ENCODE data around the gene ADGRV1. TPM values are rescaled to one million over a fixed set of nuclear protein-coding genes. Genes with fewer than 3 reads are reported as not detected.

Gene ADGRV1
- total and polyA plus RNA-seq, 9 of the 15 experiments (the other 6 are each of a cell fraction or from before 2014, with no cell fraction given), result 21.7 to 156 (median 58.2) TPM

DNA sequence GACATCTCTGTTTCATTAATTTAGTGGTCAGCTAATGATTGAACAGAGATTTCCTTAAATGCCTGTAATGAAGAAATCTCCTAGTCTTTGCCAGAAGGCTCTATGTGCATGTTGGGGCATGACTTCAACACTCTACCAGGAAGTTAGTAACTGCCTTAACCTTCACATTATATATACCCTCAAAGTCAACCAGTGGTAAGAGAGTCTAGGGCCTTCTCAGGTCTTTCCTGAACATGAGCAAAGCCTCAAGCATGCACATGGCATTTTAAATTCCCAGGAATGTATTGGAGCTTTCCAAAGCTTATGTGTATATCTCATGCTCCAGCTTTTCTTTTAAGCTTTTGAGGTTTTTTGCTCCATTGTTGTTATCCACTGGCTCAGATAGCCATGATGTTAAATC, 436.2 kb downstream of the ADGRV1 start:
- H2AFZ ChIP-seq (ENCODE audit: low read depth, low read length), result no peak overlapping the region
- POLR2A ChIA-PET, result interaction anchor here (1.1 kb wide), 1 partner anchor 10 kb away, joined by 3 read pairs; no protein-coding TSS in a partner anchor
- H3K27ac ChIP-seq (ENCODE audit: extremely low read depth, low read depth, low read length), result no peak overlapping the region
- intact Hi-C loops (cut with micrococcal nuclease) (no loop called here), in situ Hi-C loops (cut with MboI) (no loop called here)
- CTCF ChIA-PET (ENCODE audit: low intra/inter-chr PET ratio), result no interaction called here
- no peak overlapping the region for H3K4me2 ChIP-seq (ENCODE audit: insufficient read depth, low read length)
- no peaks in the 10 kb centered on the region for H3K4me1 ChIP-seq (replicated peaks in 1 of 2; ENCODE audit: control insufficient read depth in 2 of 2, insufficient read depth in 2 of 2, low read length in 2 of 2)
- H3K9me3 ChIP-seq (replicated peaks; ENCODE audit: control insufficient read depth, insufficient read depth, low read depth, low read length), result no peaks in the 10 kb centered on the region
- TF ChIP-seq ARID1B (IDR thresholded peaks at IDR 0.05) (no peak), ZFP1 (CRISPR knock-in tag; IDR thresholded peaks at IDR 0.05) (no peak), DNMT1 (IDR thresholded peaks at IDR 0.05) (no peak), YBX1 (IDR thresholded peaks at IDR 0.05) (no peak), C11orf30 (IDR thresholded peaks at IDR 0.05; ENCODE audit: low read depth) (no peak), ZNF175 (CRISPR knock-in tag; IDR thresholded peaks at IDR 0.05; ENCODE audit: low read depth) (no peak), GTF2F1 (IDR thresholded peaks at IDR 0.05; ENCODE audit: low read depth, low read length) (no peak), RBBP5 (IDR thresholded peaks at IDR 0.05; ENCODE audit: borderline replicate concordance, insufficient read depth, low read length, poor library complexity, severe bottlenecking) (no peak)
- TF ChIP-seq, protein P1, sequence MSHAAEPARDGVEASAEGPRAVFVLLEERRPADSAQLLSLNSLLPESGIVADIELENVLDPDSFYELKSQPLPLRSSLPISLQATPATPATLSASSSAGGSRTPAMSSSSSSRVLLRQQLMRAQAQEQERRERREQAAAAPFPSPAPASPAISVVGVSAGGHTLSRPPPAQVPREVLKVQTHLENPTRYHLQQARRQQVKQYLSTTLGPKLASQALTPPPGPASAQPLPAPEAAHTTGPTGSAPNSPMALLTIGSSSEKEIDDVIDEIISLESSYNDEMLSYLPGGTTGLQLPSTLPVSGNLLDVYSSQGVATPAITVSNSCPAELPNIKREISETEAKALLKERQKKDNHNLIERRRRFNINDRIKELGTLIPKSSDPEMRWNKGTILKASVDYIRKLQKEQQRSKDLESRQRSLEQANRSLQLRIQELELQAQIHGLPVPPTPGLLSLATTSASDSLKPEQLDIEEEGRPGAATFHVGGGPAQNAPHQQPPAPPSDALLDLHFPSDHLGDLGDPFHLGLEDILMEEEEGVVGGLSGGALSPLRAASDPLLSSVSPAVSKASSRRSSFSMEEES (CRISPR knock-in tag; IDR thresholded peaks at IDR 0.05), result no peak
- TF ChIP-seq, protein P2, sequence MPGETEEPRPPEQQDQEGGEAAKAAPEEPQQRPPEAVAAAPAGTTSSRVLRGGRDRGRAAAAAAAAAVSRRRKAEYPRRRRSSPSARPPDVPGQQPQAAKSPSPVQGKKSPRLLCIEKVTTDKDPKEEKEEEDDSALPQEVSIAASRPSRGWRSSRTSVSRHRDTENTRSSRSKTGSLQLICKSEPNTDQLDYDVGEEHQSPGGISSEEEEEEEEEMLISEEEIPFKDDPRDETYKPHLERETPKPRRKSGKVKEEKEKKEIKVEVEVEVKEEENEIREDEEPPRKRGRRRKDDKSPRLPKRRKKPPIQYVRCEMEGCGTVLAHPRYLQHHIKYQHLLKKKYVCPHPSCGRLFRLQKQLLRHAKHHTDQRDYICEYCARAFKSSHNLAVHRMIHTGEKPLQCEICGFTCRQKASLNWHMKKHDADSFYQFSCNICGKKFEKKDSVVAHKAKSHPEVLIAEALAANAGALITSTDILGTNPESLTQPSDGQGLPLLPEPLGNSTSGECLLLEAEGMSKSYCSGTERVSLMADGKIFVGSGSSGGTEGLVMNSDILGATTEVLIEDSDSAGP (CRISPR knock-in tag; IDR thresholded peaks at IDR 0.05), result no peak
- TF ChIP-seq, protein P3, sequence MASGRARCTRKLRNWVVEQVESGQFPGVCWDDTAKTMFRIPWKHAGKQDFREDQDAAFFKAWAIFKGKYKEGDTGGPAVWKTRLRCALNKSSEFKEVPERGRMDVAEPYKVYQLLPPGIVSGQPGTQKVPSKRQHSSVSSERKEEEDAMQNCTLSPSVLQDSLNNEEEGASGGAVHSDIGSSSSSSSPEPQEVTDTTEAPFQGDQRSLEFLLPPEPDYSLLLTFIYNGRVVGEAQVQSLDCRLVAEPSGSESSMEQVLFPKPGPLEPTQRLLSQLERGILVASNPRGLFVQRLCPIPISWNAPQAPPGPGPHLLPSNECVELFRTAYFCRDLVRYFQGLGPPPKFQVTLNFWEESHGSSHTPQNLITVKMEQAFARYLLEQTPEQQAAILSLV (tag; IDR thresholded peaks at IDR 0.05), result no peak
- TF ChIP-seq, protein P4, sequence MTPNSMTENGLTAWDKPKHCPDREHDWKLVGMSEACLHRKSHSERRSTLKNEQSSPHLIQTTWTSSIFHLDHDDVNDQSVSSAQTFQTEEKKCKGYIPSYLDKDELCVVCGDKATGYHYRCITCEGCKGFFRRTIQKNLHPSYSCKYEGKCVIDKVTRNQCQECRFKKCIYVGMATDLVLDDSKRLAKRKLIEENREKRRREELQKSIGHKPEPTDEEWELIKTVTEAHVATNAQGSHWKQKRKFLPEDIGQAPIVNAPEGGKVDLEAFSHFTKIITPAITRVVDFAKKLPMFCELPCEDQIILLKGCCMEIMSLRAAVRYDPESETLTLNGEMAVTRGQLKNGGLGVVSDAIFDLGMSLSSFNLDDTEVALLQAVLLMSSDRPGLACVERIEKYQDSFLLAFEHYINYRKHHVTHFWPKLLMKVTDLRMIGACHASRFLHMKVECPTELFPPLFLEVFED (CRISPR knock-in tag; conservative IDR thresholded peaks at IDR 0.05), result no peak
- no peak overlapping the region for H3K9ac ChIP-seq (ENCODE audit: insufficient read depth in 1 of 2, low read depth in 2 of 2, low read length in 2 of 2)
- ATAC-seq (no peak), DNase-seq (ENCODE audit: extremely low read depth in 1 of 4, low spot score in 3 of 4) (no peak), FAIRE-seq (no peak)
- no peaks in the 10 kb centered on the region for H3K79me2 ChIP-seq (ENCODE audit: control insufficient read depth, insufficient read depth, low read length)
- H3K27me3 ChIP-seq (ENCODE audit: control insufficient read depth in 2 of 2, insufficient read depth in 2 of 2, low read length in 2 of 2), result no peaks in the 10 kb centered on the region
- H4K20me1 ChIP-seq (replicated peaks; ENCODE audit: control insufficient read depth, insufficient read depth, low read length), result no peaks in the 10 kb centered on the region
- BruUV-seq (replicated peaks), result no TSS peak
- H3K4me3 ChIP-seq, result no peak overlapping the region
- H3K9me1 ChIP-seq (ENCODE audit: control insufficient read depth, insufficient read depth, low read length), result no peaks in the 10 kb centered on the region
- H3K36me3 ChIP-seq (ENCODE audit: control insufficient read depth, insufficient read depth, low read length), result peaks cover 6% of the 10 kb centered on the region; the same call in 2 of the 3 replicates

Data from K562 (cell line).